ENCODE measurements around the gene KDM2B. TPM values are rescaled to one million over a fixed set of nuclear protein-coding genes. Genes with fewer than 3 reads are reported as not detected.

Gene KDM2B
- total RNA-seq, 1 donor from 2014 or later: 79.2 TPM

DNA sequence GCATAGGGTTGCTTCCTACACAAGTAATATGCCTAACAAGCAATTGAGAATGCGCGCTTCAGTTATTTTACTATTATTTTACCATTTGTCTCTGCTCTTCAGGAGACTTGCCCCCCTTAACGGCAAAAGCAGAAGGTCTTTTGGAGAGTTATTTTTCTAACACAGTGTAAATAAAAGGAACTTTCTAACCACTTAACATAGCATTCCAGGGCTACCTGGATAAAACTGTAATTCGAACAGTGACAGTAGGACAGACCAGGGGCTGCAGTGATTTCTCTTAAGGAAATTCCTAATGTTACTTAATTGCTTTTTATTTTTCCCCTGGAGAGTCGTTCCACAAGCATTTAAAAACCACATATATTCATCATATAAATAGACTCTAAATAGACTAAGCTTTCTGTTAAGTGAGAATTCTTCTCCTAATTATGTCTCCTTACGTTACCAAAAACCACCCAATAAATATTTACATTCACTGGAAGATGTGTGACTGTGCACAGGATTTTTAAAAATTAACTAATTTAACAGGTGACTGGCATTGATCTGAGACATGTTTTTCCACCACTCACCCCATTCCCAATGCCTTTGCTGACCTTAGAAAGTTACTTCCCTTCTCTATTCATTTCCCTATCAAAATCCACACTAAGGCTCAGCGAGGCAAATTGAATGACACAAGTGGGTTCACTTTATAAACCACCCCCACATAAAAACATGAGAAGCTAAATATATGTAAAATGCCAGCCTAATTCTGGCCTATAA, 108.5 kb downstream of the KDM2B start:
- peaks cover 16% of the 10 kb centered on the region for H3K4me1 Mint-ChIP-seq (ENCODE audit: low read depth)
- TF ChIP-seq CTCF (IDR thresholded peaks at IDR 0.05; ENCODE audit: unreplicated experiment): no peak
- no peak overlapping the region for H3K4me3 Mint-ChIP-seq (ENCODE audit: low read depth)
- peak overlapping the region; percentile 89 for H3K27ac Mint-ChIP-seq
- peaks cover 1% of the 10 kb centered on the region for H3K36me3 Mint-ChIP-seq (ENCODE audit: insufficient read depth)
- no peaks in the 10 kb centered on the region for H3K9me3 Mint-ChIP-seq (ENCODE audit: low read depth)
- H3K27me3 Mint-ChIP-seq: no peaks in the 10 kb centered on the region
- no peak for DNase-seq (ENCODE audit: low spot score, unreplicated experiment)

GRCh38 chr12:121470751-121471150, 110.1 kb downstream of the KDM2B start:
- no peak overlapping the region for H3K4me3 Mint-ChIP-seq (ENCODE audit: low read depth)
- peaks cover 21% of the 10 kb centered on the region for H3K4me1 Mint-ChIP-seq (ENCODE audit: low read depth)
- no peak overlapping the region for H3K27ac Mint-ChIP-seq
- no peak for TF ChIP-seq CTCF (IDR thresholded peaks at IDR 0.05; ENCODE audit: unreplicated experiment)
- H3K27me3 Mint-ChIP-seq: no peaks in the 10 kb centered on the region
- peaks cover 1% of the 10 kb centered on the region for H3K36me3 Mint-ChIP-seq (ENCODE audit: insufficient read depth)
- DNase-seq (ENCODE audit: low spot score, unreplicated experiment): no peak
- H3K9me3 Mint-ChIP-seq (ENCODE audit: low read depth): no peaks in the 10 kb centered on the region

- H3K27ac Mint-ChIP-seq: no peak overlapping the region
- H3K4me1 Mint-ChIP-seq (ENCODE audit: low read depth): peaks cover 28% of the 10 kb centered on the region
- DNase-seq (ENCODE audit: low spot score, unreplicated experiment): no peak
- H3K27me3 Mint-ChIP-seq: no peaks in the 10 kb centered on the region
- no peaks in the 10 kb centered on the region for H3K36me3 Mint-ChIP-seq (ENCODE audit: insufficient read depth)
- no peaks in the 10 kb centered on the region for H3K9me3 Mint-ChIP-seq (ENCODE audit: low read depth)
- TF ChIP-seq CTCF (IDR thresholded peaks at IDR 0.05; ENCODE audit: unreplicated experiment): no peak
- peak overlapping the region; percentile 55 for H3K4me3 Mint-ChIP-seq (ENCODE audit: low read depth)
Measured at GRCh38 chr12:121468499-121468801, 112.4 kb downstream of the KDM2B start.

DNA sequence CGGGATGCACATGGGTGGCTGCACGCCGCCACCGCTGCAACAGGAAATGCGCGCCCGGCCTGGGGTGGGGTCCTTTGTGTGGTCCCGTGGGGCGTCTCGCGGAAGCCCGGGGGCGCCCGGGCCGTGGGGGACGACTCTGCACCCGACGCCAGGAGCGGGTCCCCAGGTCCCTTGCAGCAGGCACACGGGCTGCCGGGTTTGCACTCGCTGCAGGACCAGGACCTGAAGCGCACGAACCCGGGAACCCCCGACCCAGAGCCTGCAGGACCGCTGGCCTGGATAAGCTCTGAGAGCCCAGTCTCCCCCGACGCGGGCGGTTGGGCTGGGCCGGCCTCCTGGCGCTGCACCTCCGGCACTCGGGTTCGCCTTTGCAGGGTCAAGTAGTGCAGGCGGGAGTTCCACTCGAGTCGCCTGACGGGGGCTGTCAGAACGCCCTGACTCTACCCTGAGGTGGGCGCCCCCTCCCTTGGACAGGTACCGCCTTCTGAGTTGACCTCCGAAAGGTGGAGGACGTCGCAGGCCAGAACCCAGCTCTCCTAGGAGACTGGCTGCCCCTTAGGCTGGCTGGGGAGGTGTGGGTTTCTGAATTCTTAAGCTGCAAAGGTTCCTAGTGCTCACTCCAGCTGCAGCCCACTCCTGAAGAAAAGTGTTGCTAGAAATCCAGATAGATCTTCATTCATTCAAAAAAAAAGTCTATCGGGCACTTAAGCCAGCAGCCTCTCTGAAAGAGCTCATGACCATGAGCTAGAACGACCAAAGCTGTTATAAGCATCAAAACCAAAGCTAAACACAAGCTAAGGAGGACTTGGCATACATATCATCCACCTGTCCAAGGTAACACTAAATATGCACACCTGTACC, 113.0 kb downstream of the KDM2B start:
- H3K27ac Mint-ChIP-seq: peak overlapping the region; percentile 14
- H3K4me1 Mint-ChIP-seq (ENCODE audit: low read depth): peaks cover 24% of the 10 kb centered on the region
- peak; percentile 32 for DNase-seq (ENCODE audit: low spot score, unreplicated experiment)
- H3K9me3 Mint-ChIP-seq (ENCODE audit: low read depth): no peaks in the 10 kb centered on the region
- no peak for TF ChIP-seq CTCF (IDR thresholded peaks at IDR 0.05; ENCODE audit: unreplicated experiment)
- H3K36me3 Mint-ChIP-seq (ENCODE audit: insufficient read depth): no peaks in the 10 kb centered on the region
- peak overlapping the region; percentile 64 for H3K4me3 Mint-ChIP-seq (ENCODE audit: low read depth)
- no peaks in the 10 kb centered on the region for H3K27me3 Mint-ChIP-seq

- H3K4me3 Mint-ChIP-seq (ENCODE audit: low read depth): no peak overlapping the region
- DNase-seq (ENCODE audit: low spot score, unreplicated experiment): peak; percentile 82
- H3K27me3 Mint-ChIP-seq: no peaks in the 10 kb centered on the region
- TF ChIP-seq CTCF (IDR thresholded peaks at IDR 0.05; ENCODE audit: unreplicated experiment): no peak
- H3K9me3 Mint-ChIP-seq (ENCODE audit: low read depth): no peaks in the 10 kb centered on the region
- peaks cover 16% of the 10 kb centered on the region for H3K4me1 Mint-ChIP-seq (ENCODE audit: low read depth)
- H3K27ac Mint-ChIP-seq: no peak overlapping the region
- H3K36me3 Mint-ChIP-seq (ENCODE audit: insufficient read depth): no peaks in the 10 kb centered on the region
Measured at GRCh38 chr12:121466794-121467637, 113.8 kb downstream of the KDM2B start.

All from progenitor cell of endocrine pancreas (in vitro differentiated cells).